BJ (cell line): ENCODE data around the gene GHRHR. TPM values are rescaled to one million over a fixed set of nuclear protein-coding genes. Genes with fewer than 3 reads are reported as not detected.

ENCODE experiments used
- CTCF ChIA-PET: fragments of 350-600 bp; formaldehyde crosslinking; extraction: SDS; loops from one replicate; lab custom pipeline; 2021; ENCODE audit warnings: antibody characterized with exemption, inconsistent platforms; lab: Yijun Ruan, JAX
- POLR2A ChIA-PET: fragments of 300-600 bp; sonication (Branson Sonifier 250); formaldehyde crosslinking; extraction: SDS; loops from one replicate; lab custom pipeline; 2021; ENCODE audit warnings: antibody characterized with exemption; lab: Charles Lee
- DNase-seq: peaks from one replicate; pipeline ENCODE4 v3.0.0-alpha.2; 2011; ENCODE audit warnings: low read depth
- H3K27me3 ChIP-seq: 2 replicates; pipeline ENCODE4 v1.6.0; 2011; ENCODE audit warnings: low read length; ENCODE audit not compliant: control insufficient read depth, insufficient read depth
- H3K36me3 ChIP-seq: 2 replicates; pipeline ENCODE4 v1.5.1; 2011; ENCODE audit warnings: low read length; ENCODE audit not compliant: control insufficient read depth, insufficient read depth
- H3K4me3 ChIP-seq: 2 replicates; pipeline ENCODE4 v1.5.1; 2011; ENCODE audit warnings: low read depth, mild to moderate bottlenecking, control low read depth, low read length
- CTCF ChIP-seq: IDR thresholded peaks from 2 replicates; pipeline ENCODE4 v1.5.1; 2011; ENCODE audit warnings: low read depth, mild to moderate bottlenecking, control low read depth, inconsistent platforms, low read length, moderate library complexity; ENCODE audit not compliant: insufficient read depth
- polyA plus RNA-seq: library from polyadenylated mRNA; depleted of rRNA; stranded (reverse); fragments of >200 nt; gene quantifications from 2 replicates; pipeline ENCODE4 v1.2.3, GENCODE V29; 2011

Gene GHRHR
- polyA plus RNA-seq, 1 experiment, result not detected

GRCh38 chr7:30920584-30921539 lies 42.9 kb upstream of the GHRHR start:
- Histone ChIP-seq H3K36me3 (no peaks in the 10 kb centered on the region), H3K27me3 (no peaks in the 10 kb centered on the region), H3K4me3 (no peak overlapping the region)
- DNase-seq, result no peak
- CTCF ChIA-PET, result interaction anchor here (1.1 to 6.4 kb wide), 4 partner anchors 8 to 214 kb away, joined by 3 to 51 read pairs (median 6); no protein-coding TSS in a partner anchor
- POLR2A ChIA-PET, result no interaction called here
- TF ChIP-seq CTCF, result no peak

GRCh38 chr7:30921540-30922401 lies 42.0 kb upstream of the GHRHR start:
- no peak for TF ChIP-seq CTCF
- ChIA-PET CTCF (interaction anchor here (1.4 to 6.4 kb wide), 3 partner anchors 12 to 213 kb away, joined by 3 to 51 read pairs (median 5); no protein-coding TSS in a partner anchor), POLR2A (no interaction called here)
- no peaks in the 10 kb centered on the region for H3K27me3 ChIP-seq
- no peak for DNase-seq
- H3K4me3 ChIP-seq, result no peak overlapping the region
- H3K36me3 ChIP-seq, result no peaks in the 10 kb centered on the region

- Histone ChIP-seq H3K27me3 (0 out of 2 replicates have a peak, but pooled peaks cover 1% of the 10 kb centered on the region), H3K36me3 (no peaks in the 10 kb centered on the region), H3K4me3 (no peak overlapping the region)
- CTCF ChIA-PET, result interaction anchor here (1.4 to 6.4 kb wide), 3 partner anchors 11 to 212 kb away, joined by 3 to 51 read pairs (median 5); no protein-coding TSS in a partner anchor
- DNase-seq, result no peak
- POLR2A ChIA-PET, result no interaction called here
- TF ChIP-seq CTCF, result no peak
Measured at GRCh38 chr7:30922596-30922995, 41.2 kb upstream of the GHRHR start.

- POLR2A ChIA-PET, result no interaction called here
- Histone ChIP-seq H3K4me3 (no peak overlapping the region), H3K36me3 (no peaks in the 10 kb centered on the region), H3K27me3 (0 out of 2 replicates have a peak, but pooled peaks cover 1% of the 10 kb centered on the region)
- TF ChIP-seq CTCF, result no peak
- CTCF ChIA-PET, result interaction anchor here (1.4 to 6.4 kb wide), 3 partner anchors 11 to 61 kb away, joined by 5 to 51 read pairs (median 5); no protein-coding TSS in a partner anchor
- DNase-seq, result no peak
Measured at GRCh38 chr7:30923009-30923773, 40.6 kb upstream of the GHRHR start.
